ENCODE measurements around the gene CIBAR2. TPM values are rescaled to one million over a fixed set of nuclear protein-coding genes. Genes with fewer than 3 reads are reported as not detected.

Gene CIBAR2
- total and polyA plus RNA-seq, 8 donors: 0.29 to 10.9 (median 5.9) TPM

- Histone ChIP-seq H3K4me3 (no peak overlapping the region), H3K4me1 (peaks cover 0 to 32% of the 10 kb centered on the region in 2 donors), H3K27me3 (peaks cover 0 to 6% of the 10 kb centered on the region in 2 donors), H3K9me3 (no peaks in the 10 kb centered on the region), H3K36me3 (peaks cover 0 to 87% of the 10 kb centered on the region in 2 donors), H3K27ac (peak overlapping the region in 1 of 2 donors; percentile 18)
- no peak for TF ChIP-seq CTCF (IDR thresholded peaks at IDR 0.05)
- DNase-seq: peak in 1 of 4 donors; percentile 77
- no peak for ATAC-seq
- intact Hi-C loops (cut with DNase I): no loop called here
These were observed 34.0 kb downstream of the CIBAR2 start for GRCh38 chr16:85078226-85078625.

GRCh38 chr16:85077576-85078125 lies 34.6 kb downstream of the CIBAR2 start:
- ATAC-seq: no peak
- peaks cover 0 to 27% of the 10 kb centered on the region in 2 donors for H3K4me1 ChIP-seq
- intact Hi-C loops (cut with DNase I): no loop called here
- peaks cover 0 to 93% of the 10 kb centered on the region in 2 donors for H3K36me3 ChIP-seq
- no peak for TF ChIP-seq CTCF (IDR thresholded peaks at IDR 0.05)
- H3K9me3 ChIP-seq: no peaks in the 10 kb centered on the region
- H3K27ac ChIP-seq: peak overlapping the region in 1 of 2 donors; percentile 43
- DNase-seq: peak in 1 of 4 donors; percentile 65
- peaks cover 0 to 2% of the 10 kb centered on the region in 2 donors for H3K27me3 ChIP-seq
- H3K4me3 ChIP-seq: no peak overlapping the region

- H3K36me3 ChIP-seq: peaks cover 0 to 97% of the 10 kb centered on the region in 2 donors
- peaks cover 0 to 27% of the 10 kb centered on the region in 2 donors for H3K4me1 ChIP-seq
- no peaks in the 10 kb centered on the region for H3K9me3 ChIP-seq
- peak overlapping the region in 1 of 2 donors; percentile 43 for H3K27ac ChIP-seq
- H3K27me3 ChIP-seq: no peaks in the 10 kb centered on the region
- no peak overlapping the region for H3K4me3 ChIP-seq
- TF ChIP-seq CTCF (IDR thresholded peaks at IDR 0.05): no peak
- no peak for DNase-seq
- intact Hi-C loops (cut with DNase I): no loop called here
- ATAC-seq: no peak
These were observed 35.2 kb downstream of the CIBAR2 start for GRCh38 chr16:85077039-85077438.

GRCh38 chr16:85075236-85075924 lies 36.9 kb downstream of the CIBAR2 start:
- Histone ChIP-seq H3K4me1 (peaks cover 0 to 23% of the 10 kb centered on the region in 2 donors), H3K36me3 (peaks cover 0 to 97% of the 10 kb centered on the region in 2 donors), H3K9me3 (no peaks in the 10 kb centered on the region), H3K27me3 (no peaks in the 10 kb centered on the region), H3K27ac (no peak overlapping the region), H3K4me3 (no peak overlapping the region)
- peak in 1 of 4 donors; percentile 44 for DNase-seq
- TF ChIP-seq CTCF (IDR thresholded peaks at IDR 0.05): no peak
- ATAC-seq: no peak
- intact Hi-C loops (cut with DNase I): no loop called here

GRCh38 chr16:85074225-85074914 lies 37.9 kb downstream of the CIBAR2 start:
- peaks cover 0 to 97% of the 10 kb centered on the region in 2 donors for H3K36me3 ChIP-seq
- no peaks in the 10 kb centered on the region for H3K27me3 ChIP-seq
- no peak overlapping the region for H3K4me3 ChIP-seq
- no peak for TF ChIP-seq CTCF (IDR thresholded peaks at IDR 0.05)
- DNase-seq: no peak
- ATAC-seq: no peak
- intact Hi-C loops (cut with DNase I): no loop called here
- no peak overlapping the region for H3K27ac ChIP-seq
- H3K9me3 ChIP-seq: no peaks in the 10 kb centered on the region
- peaks cover 0 to 23% of the 10 kb centered on the region in 2 donors for H3K4me1 ChIP-seq
